Stomach (tissue), 9 donors: ENCODE measurements around the gene CHRNA1. TPM values are rescaled to one million over a fixed set of nuclear protein-coding genes. Genes with fewer than 3 reads are reported as not detected.

ENCODE experiments used
- DNase-seq, 2 donors: peaks; one replicate each; pipeline versions ENCODE4 v3.0.0 to v3.0.0-alpha.2; 2013 to 2019
- H3K27ac ChIP-seq, 5 donors: fragments of 200-600 bp in 4 of 5; sonication (generic) in 4 of 5; one replicate each; pipeline ENCODE4 v1.5.1; 2013 to 2019; ENCODE audit warnings: mild to moderate bottlenecking in 1 of 5, moderate library complexity in 1 of 5
- H3K27me3 ChIP-seq, 3 donors: fragments of 200-600 bp; sonication (generic); one replicate each; pipeline ENCODE4 v1.5.1; 2017 to 2019; ENCODE audit warnings: mixed run types in 1 of 3
- H3K36me3 ChIP-seq, 4 donors: fragments of 200-600 bp; sonication (generic); 1 replicate in 3 of 4; 2 replicates in 1 of 4; pipeline ENCODE4 v1.5.1; 2016 to 2019
- H3K4me1 ChIP-seq, 4 donors: fragments of 200-600 bp; sonication (generic); one replicate each; pipeline ENCODE4 v1.5.1; 2016 to 2019
- H3K4me3 ChIP-seq, 4 donors: fragments of 200-600 bp; sonication (generic) in 3 of 4; one replicate each; pipeline ENCODE4 v1.5.1; 2016 to 2019; ENCODE audit warnings: mild to moderate bottlenecking in 1 of 4
- H3K9me3 ChIP-seq, 4 donors: fragments of 200-600 bp; sonication (generic); one replicate each; pipeline ENCODE4 v1.5.1; 2016 to 2019
- CTCF ChIP-seq, 7 experiments: fragments of 450-650 bp in 4 of 7; fragments of 200-600 bp in 3 of 7; sonication (generic) in 3 of 7; IDR thresholded peaks; one replicate each; pipeline ENCODE4 v1.5.1; 2016 to 2019; ENCODE audit warnings: antibody characterized with exemption in 7 of 7, control low read depth in 2 of 7, mild to moderate bottlenecking in 1 of 7
- EP300 ChIP-seq: sonication (generic); formaldehyde crosslinking; IDR thresholded peaks from one replicate; pipeline ENCODE4 v1.6.1; 2017; ENCODE audit warnings: antibody characterized with exemption
- POLR2A ChIP-seq, 4 donors: fragments of 450-650 bp; IDR thresholded peaks; one replicate each; pipeline ENCODE4 v1.6.1; 2016; ENCODE audit warnings: antibody characterized with exemption in 4 of 4, control low read depth in 2 of 4, mild to moderate bottlenecking in 1 of 4, moderate library complexity in 1 of 4
- POLR2AphosphoS5 ChIP-seq, 3 donors: sonication (generic); formaldehyde crosslinking; IDR thresholded peaks; one replicate each; pipeline ENCODE4 v1.6.1; 2016; ENCODE audit warnings: antibody characterized with exemption in 3 of 3
- WGBS, 5 donors: extraction: QIAGEN DNeasy Blood & Tissue Kit in 3 of 5; methylation state at CpG; one replicate each; pipeline versions ENCODE4 v1.1.5 to v1.1.7; 2013 to 2018; 5-methylcytosine and 5-hydroxymethylcytosine counted together
- intact Hi-C: fragments of 100-400 bp; cut with DNase I; formaldehyde crosslinking; loops from one replicate; pipeline ENCODE4 v1.15.1; 2023; ENCODE audit warnings: low total_unique reads
- polyA plus RNA-seq, 3 donors: library from polyadenylated mRNA; stranded (reverse); fragments of 200-250 nt; gene quantifications; one replicate each; pipeline ENCODE4 v1.2.3, GENCODE V29; 2013
- total RNA-seq, 5 donors: library from RNA; depleted of rRNA; stranded (reverse); fragments of >200 nt; gene quantifications; one replicate each; pipeline versions ENCODE4 v1.1.0 to v1.2.3, GENCODE V29; 2014 to 2016
- donor health status: healthy with polysubstance abuse.
- donor health status: Bipolar disorder and iron deficiency.
- donor health status: healthy.

Gene CHRNA1
- total and polyA plus RNA-seq, 8 donors, result 0.46 TPM; not detected in 7

GRCh38 chr2:174745142-174745541 is 19.1 kb downstream of the CHRNA1 start:
- intact Hi-C loops, result no loop called here
- DNase-seq, result no peak
- H3K4me1 ChIP-seq, result no peaks in the 10 kb centered on the region
- no peaks in the 10 kb centered on the region for H3K36me3 ChIP-seq
- TF ChIP-seq POLR2AphosphoS5 (IDR thresholded peaks at IDR 0.05), result no peak
- TF ChIP-seq POLR2A (IDR thresholded peaks at IDR 0.05), result no peak
- TF ChIP-seq CTCF (IDR thresholded peaks at IDR 0.05), result no peak
- H3K27ac ChIP-seq, result no peak overlapping the region
- no peaks in the 10 kb centered on the region for H3K9me3 ChIP-seq
- WGBS, 5 donors, result 85 to 93% (median 89%) methylated on average over 5 of the region's 5 CpGs
- no peaks in the 10 kb centered on the region for H3K27me3 ChIP-seq
- no peak overlapping the region for H3K4me3 ChIP-seq

- WGBS, 5 donors, result 78 to 96% (median 90%) methylated on average over 2 of the region's 2 CpGs
- H3K27ac ChIP-seq, result no peak overlapping the region
- no peak overlapping the region for H3K4me3 ChIP-seq
- no peaks in the 10 kb centered on the region for H3K36me3 ChIP-seq
- H3K9me3 ChIP-seq, result no peaks in the 10 kb centered on the region
- no peaks in the 10 kb centered on the region for H3K27me3 ChIP-seq
- no peak for TF ChIP-seq POLR2AphosphoS5 (IDR thresholded peaks at IDR 0.05)
- no peak for TF ChIP-seq POLR2A (IDR thresholded peaks at IDR 0.05)
- no peak for TF ChIP-seq EP300
- no peak for TF ChIP-seq CTCF (IDR thresholded peaks at IDR 0.05)
- intact Hi-C loops, result no loop called here
- no peaks in the 10 kb centered on the region for H3K4me1 ChIP-seq
- DNase-seq, result no peak
Measured at GRCh38 chr2:174744111-174744510, 20.2 kb downstream of the CHRNA1 start.

GRCh38 chr2:174740721-174741120 is 23.6 kb downstream of the CHRNA1 start:
- Histone ChIP-seq H3K36me3 (no peaks in the 10 kb centered on the region), H3K27ac (no peak overlapping the region), H3K27me3 (no peaks in the 10 kb centered on the region), H3K9me3 (no peaks in the 10 kb centered on the region), H3K4me1 (no peaks in the 10 kb centered on the region), H3K4me3 (no peak overlapping the region)
- intact Hi-C loops, result no loop called here
- 86 to 97% (median 96%) methylated on average over 2 to 3 of the region's 3 CpGs for WGBS, 5 donors
- TF ChIP-seq EP300, result no peak
- TF ChIP-seq POLR2AphosphoS5 (IDR thresholded peaks at IDR 0.05), result no peak
- TF ChIP-seq CTCF (IDR thresholded peaks at IDR 0.05), result no peak
- TF ChIP-seq POLR2A (IDR thresholded peaks at IDR 0.05), result no peak
- DNase-seq, result no peak

GRCh38 chr2:174738841-174739240 is 25.4 kb downstream of the CHRNA1 start:
- no peaks in the 10 kb centered on the region for H3K4me1 ChIP-seq
- TF ChIP-seq CTCF (IDR thresholded peaks at IDR 0.05) (no peak), POLR2AphosphoS5 (IDR thresholded peaks at IDR 0.05) (no peak), EP300 (no peak), POLR2A (IDR thresholded peaks at IDR 0.05) (no peak)
- intact Hi-C loops, result no loop called here
- 77 to 84% (median 80%) methylated on average over 4 of the region's 4 CpGs for WGBS, 5 donors
- H3K27ac ChIP-seq, result no peak overlapping the region
- H3K27me3 ChIP-seq, result no peaks in the 10 kb centered on the region
- no peak overlapping the region for H3K4me3 ChIP-seq
- no peak for DNase-seq
- H3K9me3 ChIP-seq, result no peaks in the 10 kb centered on the region
- H3K36me3 ChIP-seq, result no peaks in the 10 kb centered on the region
